Right lobe of liver (tissue), 4 donors: ENCODE measurements around the gene CMPK2.

Experiments
- POLR2A ChIP-seq: fragments of 450-650 bp; IDR thresholded peaks from one replicate; pipeline ENCODE4 v1.6.1; 2017; ENCODE audit warnings: antibody characterized with exemption, mild to moderate bottlenecking
- TF ChIP-seq, protein P1 (sequence below), 4 donors: fragments of 200-600 bp in 3 of 4; fragments of 450-650 bp in 1 of 4; IDR thresholded peaks; one replicate each; pipeline versions ENCODE4 v1.5.1 to v1.8.0; 2016 to 2022; ENCODE audit warnings: antibody characterized with exemption in 4 of 4, mild to moderate bottlenecking in 2 of 4
- donor health status: DM: no; HTN: no; CAD: no.
- donor health status: DM: no; HTN: no; CAD: no.
- donor health status: DM: no; HTN: yes; CAD: no.

- TF ChIP-seq, protein P1, sequence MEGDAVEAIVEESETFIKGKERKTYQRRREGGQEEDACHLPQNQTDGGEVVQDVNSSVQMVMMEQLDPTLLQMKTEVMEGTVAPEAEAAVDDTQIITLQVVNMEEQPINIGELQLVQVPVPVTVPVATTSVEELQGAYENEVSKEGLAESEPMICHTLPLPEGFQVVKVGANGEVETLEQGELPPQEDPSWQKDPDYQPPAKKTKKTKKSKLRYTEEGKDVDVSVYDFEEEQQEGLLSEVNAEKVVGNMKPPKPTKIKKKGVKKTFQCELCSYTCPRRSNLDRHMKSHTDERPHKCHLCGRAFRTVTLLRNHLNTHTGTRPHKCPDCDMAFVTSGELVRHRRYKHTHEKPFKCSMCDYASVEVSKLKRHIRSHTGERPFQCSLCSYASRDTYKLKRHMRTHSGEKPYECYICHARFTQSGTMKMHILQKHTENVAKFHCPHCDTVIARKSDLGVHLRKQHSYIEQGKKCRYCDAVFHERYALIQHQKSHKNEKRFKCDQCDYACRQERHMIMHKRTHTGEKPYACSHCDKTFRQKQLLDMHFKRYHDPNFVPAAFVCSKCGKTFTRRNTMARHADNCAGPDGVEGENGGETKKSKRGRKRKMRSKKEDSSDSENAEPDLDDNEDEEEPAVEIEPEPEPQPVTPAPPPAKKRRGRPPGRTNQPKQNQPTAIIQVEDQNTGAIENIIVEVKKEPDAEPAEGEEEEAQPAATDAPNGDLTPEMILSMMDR (IDR thresholded peaks at IDR 0.05): no peak
- no peak for TF ChIP-seq POLR2A
These were observed 49.7 kb upstream of the CMPK2 start for GRCh38 chr2:6915399-6915798.
